GM23248 (cell line): ENCODE measurements around the gene SLC24A4.

Source experiments
- EZH2 ChIP-seq: fragments of 200-600 bp; sonication (generic); IDR thresholded peaks from 2 replicates; pipeline ENCODE4 v1.6.1; 2018; ENCODE audit warnings: antibody characterized with exemption, mild to moderate bottlenecking; ENCODE audit not compliant: insufficient read depth, poor library complexity, severe bottlenecking
- EZH2phosphoT487 ChIP-seq: fragments of 200-600 bp; sonication (generic); IDR thresholded peaks from 2 replicates; pipeline ENCODE4 v1.6.1; 2018; ENCODE audit warnings: antibody characterized with exemption, moderate library complexity, mild to moderate bottlenecking, low read depth; ENCODE audit not compliant: insufficient read depth

DNA sequence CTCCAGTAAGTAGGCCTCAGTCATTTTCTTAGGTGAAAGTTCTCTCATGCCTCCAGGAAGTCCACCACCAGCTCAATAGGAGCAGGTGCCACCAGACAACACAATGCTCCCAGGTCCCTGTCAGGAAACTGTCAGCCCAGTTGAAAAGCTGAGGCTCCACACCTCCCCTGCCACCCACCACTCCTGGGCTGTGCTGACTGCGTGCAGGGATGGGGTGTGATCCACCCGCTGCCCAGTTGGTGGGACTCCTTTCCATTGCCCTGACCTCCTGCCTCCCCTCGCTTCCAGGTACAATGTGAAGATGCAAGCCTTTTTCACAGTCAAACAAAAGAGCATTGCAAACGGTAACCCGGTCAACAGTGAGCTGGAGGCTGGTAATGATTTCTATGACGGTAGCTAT is 125.8 kb downstream of the SLC24A4 start:
- TF ChIP-seq EZH2 = no peak
- TF ChIP-seq EZH2phosphoT487 = no peak
